ENCODE data around the gene DDR1.

The DDR1 gene

GRCh38 chr6:30883685-30884520, at the start of gene DDR1:
Gene DDR1, plus strand, starts transcription at chr6:30884519. Its CDS starts 4,211 bp downstream, at chr6:30888730.
- Mint-ChIP-seq H3K4me3 (peak within 1 kb of the TSS; percentile 88), H3K27me3 (no peaks in the 10 kb centered on the region), H3K36me3 (no peaks in the 10 kb centered on the region), H3K4me1 (peaks cover 40% of the 10 kb centered on the region), H3K27ac (peak within 1 kb of the TSS; percentile 68), H3K9me3 (no peaks in the 10 kb centered on the region)

GRCh38 chr6:30834646-30835045, 49.7 kb upstream of the DDR1 start:
- Mint-ChIP-seq H3K27me3 (no peaks in the 10 kb centered on the region), H3K4me1 (peaks cover 51% of the 10 kb centered on the region), H3K4me3 (peak overlapping the region; percentile 53), H3K9me3 (no peaks in the 10 kb centered on the region), H3K36me3 (peaks cover 3% of the 10 kb centered on the region), H3K27ac (peak overlapping the region; percentile 93)

GRCh38 chr6:30835576-30835975, 48.7 kb upstream of the DDR1 start:
- H3K4me3 Mint-ChIP-seq = no peak overlapping the region

GRCh38 chr6:30836431-30836866, 47.9 kb upstream of the DDR1 start:
- H3K36me3 Mint-ChIP-seq = peaks cover 3% of the 10 kb centered on the region
- H3K4me3 Mint-ChIP-seq = no peak overlapping the region
- peaks cover 43% of the 10 kb centered on the region for H3K4me1 Mint-ChIP-seq
- H3K9me3 Mint-ChIP-seq = no peaks in the 10 kb centered on the region
- no peaks in the 10 kb centered on the region for H3K27me3 Mint-ChIP-seq
- no peak overlapping the region for H3K27ac Mint-ChIP-seq

More at GRCh38 chr6:30835576-30835975, 48.7 kb upstream of the DDR1 start:
- no peaks in the 10 kb centered on the region for H3K27me3 Mint-ChIP-seq
- peaks cover 3% of the 10 kb centered on the region for H3K36me3 Mint-ChIP-seq
- peaks cover 45% of the 10 kb centered on the region for H3K4me1 Mint-ChIP-seq
- no peak overlapping the region for H3K27ac Mint-ChIP-seq
- H3K9me3 Mint-ChIP-seq = no peaks in the 10 kb centered on the region

- Mint-ChIP-seq H3K36me3 (peaks cover 3% of the 10 kb centered on the region), H3K27ac (no peak overlapping the region), H3K4me3 (no peak overlapping the region), H3K9me3 (no peaks in the 10 kb centered on the region), H3K27me3 (no peaks in the 10 kb centered on the region), H3K4me1 (peaks cover 42% of the 10 kb centered on the region)
These were observed 47.4 kb upstream of the DDR1 start for GRCh38 chr6:30836957-30837356.

GRCh38 chr6:30837432-30837831, 46.9 kb upstream of the DDR1 start:
- no peak overlapping the region for H3K4me3 Mint-ChIP-seq
- H3K27ac Mint-ChIP-seq = peak overlapping the region; percentile 59
- no peaks in the 10 kb centered on the region for H3K9me3 Mint-ChIP-seq
- peaks cover 2% of the 10 kb centered on the region for H3K36me3 Mint-ChIP-seq
- H3K27me3 Mint-ChIP-seq = no peaks in the 10 kb centered on the region
- H3K4me1 Mint-ChIP-seq = peaks cover 41% of the 10 kb centered on the region

GRCh38 chr6:30837870-30838269, 46.4 kb upstream of the DDR1 start:
- Mint-ChIP-seq H3K27me3 (no peaks in the 10 kb centered on the region), H3K36me3 (no peaks in the 10 kb centered on the region), H3K27ac (no peak overlapping the region), H3K9me3 (no peaks in the 10 kb centered on the region), H3K4me1 (peaks cover 40% of the 10 kb centered on the region), H3K4me3 (no peak overlapping the region)

- H3K27ac Mint-ChIP-seq = no peak overlapping the region
These were observed 44.6 kb upstream of the DDR1 start for GRCh38 chr6:30839671-30840070.

GRCh38 chr6:30840084-30840934, 44.0 kb upstream of the DDR1 start:
- no peaks in the 10 kb centered on the region for H3K36me3 Mint-ChIP-seq
- H3K4me3 Mint-ChIP-seq = no peak overlapping the region
- H3K9me3 Mint-ChIP-seq = no peaks in the 10 kb centered on the region
- H3K27ac Mint-ChIP-seq = no peak overlapping the region
- no peaks in the 10 kb centered on the region for H3K27me3 Mint-ChIP-seq
- peaks cover 42% of the 10 kb centered on the region for H3K4me1 Mint-ChIP-seq

More at GRCh38 chr6:30839671-30840070, 44.6 kb upstream of the DDR1 start:
- Mint-ChIP-seq H3K4me1 (peaks cover 43% of the 10 kb centered on the region), H3K4me3 (no peak overlapping the region), H3K27me3 (no peaks in the 10 kb centered on the region), H3K36me3 (no peaks in the 10 kb centered on the region), H3K9me3 (no peaks in the 10 kb centered on the region)

GRCh38 chr6:30840935-30841643, 43.2 kb upstream of the DDR1 start:
- Mint-ChIP-seq H3K27ac (no peak overlapping the region), H3K9me3 (no peaks in the 10 kb centered on the region), H3K27me3 (no peaks in the 10 kb centered on the region), H3K4me3 (no peak overlapping the region), H3K36me3 (no peaks in the 10 kb centered on the region), H3K4me1 (peaks cover 40% of the 10 kb centered on the region)

GRCh38 chr6:30841644-30842504, 42.4 kb upstream of the DDR1 start:
- Mint-ChIP-seq H3K4me3 (peak overlapping the region; percentile 59), H3K27me3 (no peaks in the 10 kb centered on the region), H3K36me3 (no peaks in the 10 kb centered on the region), H3K4me1 (peaks cover 42% of the 10 kb centered on the region), H3K9me3 (no peaks in the 10 kb centered on the region), H3K27ac (peak overlapping the region; percentile 46)

GRCh38 chr6:30842754-30843610, 41.3 kb upstream of the DDR1 start:
- peaks cover 44% of the 10 kb centered on the region for H3K4me1 Mint-ChIP-seq
- peak overlapping the region; percentile 27 for H3K27ac Mint-ChIP-seq
- H3K9me3 Mint-ChIP-seq = no peaks in the 10 kb centered on the region
- H3K4me3 Mint-ChIP-seq = no peak overlapping the region
- no peaks in the 10 kb centered on the region for H3K36me3 Mint-ChIP-seq
- no peaks in the 10 kb centered on the region for H3K27me3 Mint-ChIP-seq

- Mint-ChIP-seq H3K27ac (peak overlapping the region; percentile 27), H3K4me3 (no peak overlapping the region), H3K27me3 (no peaks in the 10 kb centered on the region)
These were observed 40.7 kb upstream of the DDR1 start for GRCh38 chr6:30843611-30843998.

GRCh38 chr6:30844118-30844535, 40.2 kb upstream of the DDR1 start:
- Mint-ChIP-seq H3K27me3 (no peaks in the 10 kb centered on the region), H3K36me3 (no peaks in the 10 kb centered on the region), H3K27ac (no peak overlapping the region), H3K4me1 (peaks cover 44% of the 10 kb centered on the region), H3K4me3 (no peak overlapping the region), H3K9me3 (no peaks in the 10 kb centered on the region)

More at GRCh38 chr6:30843611-30843998, 40.7 kb upstream of the DDR1 start:
- H3K36me3 Mint-ChIP-seq = no peaks in the 10 kb centered on the region
- no peaks in the 10 kb centered on the region for H3K9me3 Mint-ChIP-seq
- peaks cover 44% of the 10 kb centered on the region for H3K4me1 Mint-ChIP-seq

Measured in activated naive CD4-positive, alpha-beta T cell treated with anti-CD3 and anti-CD28 coated beads, Interleukin-2, amount 50 U/mL, for 24 hours (primary cell).